ENCODE results near the gene FURIN.

The FURIN gene

GRCh38 chr15:90869140-90869541 lies 753 bp downstream of the FURIN start:
- TF ChIP-seq, protein P1, sequence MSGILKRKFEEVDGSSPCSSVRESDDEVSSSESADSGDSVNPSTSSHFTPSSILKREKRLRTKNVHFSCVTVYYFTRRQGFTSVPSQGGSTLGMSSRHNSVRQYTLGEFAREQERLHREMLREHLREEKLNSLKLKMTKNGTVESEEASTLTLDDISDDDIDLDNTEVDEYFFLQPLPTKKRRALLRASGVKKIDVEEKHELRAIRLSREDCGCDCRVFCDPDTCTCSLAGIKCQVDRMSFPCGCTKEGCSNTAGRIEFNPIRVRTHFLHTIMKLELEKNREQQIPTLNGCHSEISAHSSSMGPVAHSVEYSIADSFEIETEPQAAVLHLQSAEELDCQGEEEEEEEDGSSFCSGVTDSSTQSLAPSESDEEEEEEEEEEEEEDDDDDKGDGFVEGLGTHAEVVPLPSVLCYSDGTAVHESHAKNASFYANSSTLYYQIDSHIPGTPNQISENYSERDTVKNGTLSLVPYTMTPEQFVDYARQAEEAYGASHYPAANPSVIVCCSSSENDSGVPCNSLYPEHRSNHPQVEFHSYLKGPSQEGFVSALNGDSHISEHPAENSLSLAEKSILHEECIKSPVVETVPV (CRISPR knock-in tag; IDR thresholded peaks at IDR 0.05) = no peak
- TF ChIP-seq ESRRG (CRISPR knock-in tag; IDR thresholded peaks at IDR 0.05) = no peak
- TF ChIP-seq ZFP3 (CRISPR knock-in tag; IDR thresholded peaks at IDR 0.05) = no peak
- TF ChIP-seq CSDC2 (CRISPR knock-in tag; IDR thresholded peaks at IDR 0.05) = no peak
- TF ChIP-seq RARB (CRISPR knock-in tag; IDR thresholded peaks at IDR 0.05) = no peak
- TF ChIP-seq, protein P2, sequence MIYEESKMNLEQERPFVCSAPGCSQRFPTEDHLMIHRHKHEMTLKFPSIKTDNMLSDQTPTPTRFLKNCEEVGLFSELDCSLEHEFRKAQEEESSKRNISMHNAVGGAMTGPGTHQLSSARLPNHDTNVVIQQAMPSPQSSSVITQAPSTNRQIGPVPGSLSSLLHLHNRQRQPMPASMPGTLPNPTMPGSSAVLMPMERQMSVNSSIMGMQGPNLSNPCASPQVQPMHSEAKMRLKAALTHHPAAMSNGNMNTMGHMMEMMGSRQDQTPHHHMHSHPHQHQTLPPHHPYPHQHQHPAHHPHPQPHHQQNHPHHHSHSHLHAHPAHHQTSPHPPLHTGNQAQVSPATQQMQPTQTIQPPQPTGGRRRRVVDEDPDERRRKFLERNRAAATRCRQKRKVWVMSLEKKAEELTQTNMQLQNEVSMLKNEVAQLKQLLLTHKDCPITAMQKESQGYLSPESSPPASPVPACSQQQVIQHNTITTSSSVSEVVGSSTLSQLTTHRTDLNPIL (CRISPR knock-in tag; IDR thresholded peaks at IDR 0.05; ENCODE audit: low read depth) = no peak
- no peak for TF ChIP-seq ZFP30 (CRISPR knock-in tag; IDR thresholded peaks at IDR 0.05)
- no peak for TF ChIP-seq GLIS3 (CRISPR knock-in tag; IDR thresholded peaks at IDR 0.05)
- TF ChIP-seq ZC3H10 (CRISPR knock-in tag; IDR thresholded peaks at IDR 0.05) = no peak
- TF ChIP-seq ZNF70 (CRISPR knock-in tag; IDR thresholded peaks at IDR 0.05) = no peak
- no peak for TF ChIP-seq ARNTL (CRISPR knock-in tag; IDR thresholded peaks at IDR 0.05; ENCODE audit: borderline replicate concordance, low read depth)
- no peak for TF ChIP-seq SNAI2 (CRISPR knock-in tag; IDR thresholded peaks at IDR 0.05)
- no peak for ATAC-seq

DNA sequence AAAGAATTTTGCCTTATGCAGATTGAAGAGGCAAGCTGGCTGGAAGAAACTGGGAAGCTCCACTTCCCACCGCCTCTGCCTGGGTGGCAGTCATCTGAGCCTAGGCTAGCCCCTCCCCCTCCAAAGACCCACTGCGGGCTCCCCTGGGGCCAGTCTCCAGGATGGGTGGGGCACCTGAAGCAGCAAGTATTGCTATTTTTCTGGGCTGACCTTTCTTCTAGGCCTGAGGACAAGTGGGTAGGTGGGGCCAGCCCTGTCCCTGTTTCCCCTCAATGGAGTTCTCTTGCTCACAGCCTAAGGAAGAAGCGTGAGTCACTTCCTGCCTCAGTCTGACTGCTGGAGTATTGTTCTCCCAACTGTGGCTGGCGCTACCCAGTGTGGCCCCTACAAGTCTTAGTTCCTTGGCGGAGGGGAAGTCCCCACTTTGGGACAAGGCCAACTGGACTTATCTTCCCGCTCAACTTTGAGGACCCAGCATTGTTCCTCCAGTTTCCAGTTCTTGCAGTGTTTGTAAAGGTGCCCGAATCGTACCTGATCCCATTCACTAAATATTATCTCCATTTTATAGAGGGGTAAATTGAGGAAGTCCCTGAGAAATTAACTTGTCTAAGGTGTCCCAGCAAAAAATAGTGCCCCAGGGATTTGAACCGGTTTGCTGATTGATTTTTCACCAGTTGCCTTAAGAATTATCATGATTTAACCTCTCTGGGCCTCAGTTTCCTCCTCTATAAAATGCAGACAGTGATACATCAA lies 1.4 kb downstream of the FURIN start:
- TF ChIP-seq ZNF70 (CRISPR knock-in tag; IDR thresholded peaks at IDR 0.05) (no peak), CSDC2 (CRISPR knock-in tag; IDR thresholded peaks at IDR 0.05) (no peak), ZFP30 (CRISPR knock-in tag; IDR thresholded peaks at IDR 0.05) (no peak), TCF4 (CRISPR knock-in tag; IDR thresholded peaks at IDR 0.05; ENCODE audit: borderline replicate concordance) (no peak), ZC3H10 (CRISPR knock-in tag; IDR thresholded peaks at IDR 0.05) (no peak), OSR1 (CRISPR knock-in tag; IDR thresholded peaks at IDR 0.05) (no peak), ZNF565 (CRISPR knock-in tag; conservative IDR thresholded peaks at IDR 0.05; ENCODE audit: low read depth) (no peak), SNAI2 (CRISPR knock-in tag; IDR thresholded peaks at IDR 0.05) (no peak), ZFP3 (CRISPR knock-in tag; IDR thresholded peaks at IDR 0.05) (no peak)
- TF ChIP-seq, protein P2 (CRISPR knock-in tag; IDR thresholded peaks at IDR 0.05; ENCODE audit: low read depth) = no peak
- TF ChIP-seq, protein P3, sequence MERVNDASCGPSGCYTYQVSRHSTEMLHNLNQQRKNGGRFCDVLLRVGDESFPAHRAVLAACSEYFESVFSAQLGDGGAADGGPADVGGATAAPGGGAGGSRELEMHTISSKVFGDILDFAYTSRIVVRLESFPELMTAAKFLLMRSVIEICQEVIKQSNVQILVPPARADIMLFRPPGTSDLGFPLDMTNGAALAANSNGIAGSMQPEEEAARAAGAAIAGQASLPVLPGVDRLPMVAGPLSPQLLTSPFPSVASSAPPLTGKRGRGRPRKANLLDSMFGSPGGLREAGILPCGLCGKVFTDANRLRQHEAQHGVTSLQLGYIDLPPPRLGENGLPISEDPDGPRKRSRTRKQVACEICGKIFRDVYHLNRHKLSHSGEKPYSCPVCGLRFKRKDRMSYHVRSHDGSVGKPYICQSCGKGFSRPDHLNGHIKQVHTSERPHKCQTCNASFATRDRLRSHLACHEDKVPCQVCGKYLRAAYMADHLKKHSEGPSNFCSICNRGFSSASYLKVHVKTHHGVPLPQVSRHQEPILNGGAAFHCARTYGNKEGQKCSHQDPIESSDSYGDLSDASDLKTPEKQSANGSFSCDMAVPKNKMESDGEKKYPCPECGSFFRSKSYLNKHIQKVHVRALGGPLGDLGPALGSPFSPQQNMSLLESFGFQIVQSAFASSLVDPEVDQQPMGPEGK (CRISPR knock-in tag; IDR thresholded peaks at IDR 0.05; ENCODE audit: borderline replicate concordance) = no peak
- TF ChIP-seq, protein P4, sequence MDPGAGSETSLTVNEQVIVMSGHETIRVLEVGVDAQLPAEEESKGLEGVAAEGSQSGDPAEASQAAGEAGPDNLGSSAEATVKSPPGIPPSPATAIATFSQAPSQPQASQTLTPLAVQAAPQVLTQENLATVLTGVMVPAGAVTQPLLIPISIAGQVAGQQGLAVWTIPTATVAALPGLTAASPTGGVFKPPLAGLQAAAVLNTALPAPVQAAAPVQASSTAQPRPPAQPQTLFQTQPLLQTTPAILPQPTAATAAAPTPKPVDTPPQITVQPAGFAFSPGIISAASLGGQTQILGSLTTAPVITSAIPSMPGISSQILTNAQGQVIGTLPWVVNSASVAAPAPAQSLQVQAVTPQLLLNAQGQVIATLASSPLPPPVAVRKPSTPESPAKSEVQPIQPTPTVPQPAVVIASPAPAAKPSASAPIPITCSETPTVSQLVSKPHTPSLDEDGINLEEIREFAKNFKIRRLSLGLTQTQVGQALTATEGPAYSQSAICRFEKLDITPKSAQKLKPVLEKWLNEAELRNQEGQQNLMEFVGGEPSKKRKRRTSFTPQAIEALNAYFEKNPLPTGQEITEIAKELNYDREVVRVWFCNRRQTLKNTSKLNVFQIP (CRISPR knock-in tag; IDR thresholded peaks at IDR 0.05; ENCODE audit: borderline replicate concordance, low read depth) = no peak
- ATAC-seq = peak; percentile 73

DNA sequence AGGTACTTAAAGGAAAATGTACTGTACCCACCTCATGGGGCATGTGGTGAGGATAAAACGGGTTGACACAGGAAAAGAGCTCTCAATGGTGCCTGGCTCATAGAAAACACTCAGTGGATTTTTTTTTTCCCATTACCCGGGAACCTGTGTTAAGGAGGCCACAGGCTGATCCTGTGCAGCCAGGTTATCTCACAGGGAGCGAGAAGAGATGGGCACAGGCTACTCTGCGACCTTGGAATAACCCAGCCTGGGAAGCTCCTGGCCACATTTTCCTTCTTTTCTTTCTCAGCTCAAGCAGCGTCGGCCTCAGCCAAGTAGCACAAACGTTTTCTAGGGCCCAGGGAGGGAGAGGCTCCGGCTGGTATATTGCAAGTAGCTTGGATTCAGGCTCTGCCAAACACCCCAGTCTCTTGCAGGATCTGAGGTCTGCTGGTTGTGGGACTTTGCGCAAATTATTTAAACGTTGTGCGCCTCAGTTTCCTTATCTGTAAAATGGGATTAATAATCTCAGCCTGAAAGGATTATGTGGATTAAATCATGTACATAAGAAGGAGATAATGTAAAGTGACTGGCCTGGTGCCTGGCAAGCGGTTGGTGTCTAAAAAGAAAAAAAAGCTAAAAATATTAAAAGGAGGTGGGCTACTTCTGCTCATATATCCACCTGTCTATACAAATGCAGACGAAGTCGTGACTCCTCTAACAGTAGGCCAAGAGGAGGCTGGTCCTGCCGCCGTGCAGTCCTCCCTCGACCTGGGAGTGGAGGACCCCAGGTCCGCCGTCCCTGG lies 2.2 kb downstream of the FURIN start:
- ATAC-seq = peak; percentile 36
- TF ChIP-seq BACH2 (CRISPR knock-in tag; IDR thresholded peaks at IDR 0.05; ENCODE audit: borderline replicate concordance) (no peak), TCF4 (CRISPR knock-in tag; IDR thresholded peaks at IDR 0.05; ENCODE audit: borderline replicate concordance) (no peak), GLIS3 (CRISPR knock-in tag; IDR thresholded peaks at IDR 0.05) (no peak), ISL1 (CRISPR knock-in tag; IDR thresholded peaks at IDR 0.05) (no peak), ZNF70 (CRISPR knock-in tag; IDR thresholded peaks at IDR 0.05) (peak; percentile 88), ZNF565 (CRISPR knock-in tag; conservative IDR thresholded peaks at IDR 0.05; ENCODE audit: low read depth) (no peak)

Data from SK-N-SH treated with all-trans-retinoic acid at 6 μM for 48 hours (cell line).